ENCODE measurements around the gene MAGOH. TPM values are rescaled to one million over a fixed set of nuclear protein-coding genes. Genes with fewer than 3 reads are reported as not detected.
A peak's percentile ranks its signal among the peaks of the same experiment; 100 is the strongest.

Gene MAGOH
- total and polyA plus RNA-seq, 9 of the 15 experiments (the other 6 are each of a cell fraction or from before 2014, with no cell fraction given) = 102 to 342 (median 135) TPM

DNA sequence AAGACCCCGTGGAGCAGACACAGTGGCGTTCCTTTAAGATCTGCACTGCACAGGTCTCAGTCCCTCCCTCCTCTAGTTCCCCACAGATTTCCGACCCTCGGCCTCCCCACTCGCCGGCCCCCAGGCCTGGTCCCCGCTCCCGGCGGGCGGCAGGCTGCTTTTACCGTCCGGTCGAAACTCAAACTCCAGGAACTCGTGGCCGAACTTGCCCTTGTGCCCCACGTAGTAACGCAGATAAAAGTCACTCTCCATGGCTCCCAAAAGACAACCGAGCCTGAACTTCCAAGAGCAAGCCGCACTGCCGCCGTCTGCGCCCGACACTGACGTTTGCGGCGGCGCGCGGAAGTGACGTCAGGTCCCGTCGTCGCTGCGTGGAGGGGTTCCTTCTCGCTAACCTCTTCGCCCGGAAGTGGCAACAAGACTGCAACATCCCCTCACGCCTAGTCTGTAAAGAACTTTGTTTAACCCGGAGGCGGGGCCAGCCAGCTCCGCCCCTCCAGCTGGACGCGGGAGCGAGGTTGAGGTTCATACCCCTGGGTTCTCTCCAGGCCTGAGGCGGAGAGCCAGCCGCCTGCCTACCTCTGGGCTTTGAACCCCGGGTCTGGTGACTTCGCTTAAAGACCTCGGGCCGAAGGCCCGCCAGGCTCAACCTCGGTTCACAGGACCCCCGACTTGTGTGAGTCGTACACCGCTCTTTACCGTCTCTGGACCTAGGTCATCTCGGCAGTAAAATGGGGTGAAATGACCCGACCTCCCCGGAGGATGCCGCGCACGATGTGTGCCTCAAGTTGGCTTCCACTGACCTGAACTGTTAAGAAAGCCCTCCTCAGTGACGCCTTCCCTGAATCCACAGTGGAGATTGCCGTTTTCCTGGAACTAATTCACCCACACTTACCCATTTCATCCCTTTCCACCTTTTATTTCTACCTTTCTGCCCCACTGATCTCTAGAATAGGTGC lies at the start of gene MAGOH (continued):
- TF ChIP-seq, protein P1, sequence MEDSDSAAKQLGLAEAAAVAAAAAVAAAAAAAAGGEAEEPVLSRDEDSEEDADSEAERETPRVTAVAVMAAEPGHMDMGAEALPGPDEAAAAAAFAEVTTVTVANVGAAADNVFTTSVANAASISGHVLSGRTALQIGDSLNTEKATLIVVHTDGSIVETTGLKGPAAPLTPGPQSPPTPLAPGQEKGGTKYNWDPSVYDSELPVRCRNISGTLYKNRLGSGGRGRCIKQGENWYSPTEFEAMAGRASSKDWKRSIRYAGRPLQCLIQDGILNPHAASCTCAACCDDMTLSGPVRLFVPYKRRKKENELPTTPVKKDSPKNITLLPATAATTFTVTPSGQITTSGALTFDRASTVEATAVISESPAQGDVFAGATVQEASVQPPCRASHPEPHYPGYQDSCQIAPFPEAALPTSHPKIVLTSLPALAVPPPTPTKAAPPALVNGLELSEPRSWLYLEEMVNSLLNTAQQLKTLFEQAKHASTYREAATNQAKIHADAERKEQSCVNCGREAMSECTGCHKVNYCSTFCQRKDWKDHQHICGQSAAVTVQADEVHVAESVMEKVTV (CRISPR knock-in tag; IDR thresholded peaks at IDR 0.05) = no peak
- TF ChIP-seq, protein P2, sequence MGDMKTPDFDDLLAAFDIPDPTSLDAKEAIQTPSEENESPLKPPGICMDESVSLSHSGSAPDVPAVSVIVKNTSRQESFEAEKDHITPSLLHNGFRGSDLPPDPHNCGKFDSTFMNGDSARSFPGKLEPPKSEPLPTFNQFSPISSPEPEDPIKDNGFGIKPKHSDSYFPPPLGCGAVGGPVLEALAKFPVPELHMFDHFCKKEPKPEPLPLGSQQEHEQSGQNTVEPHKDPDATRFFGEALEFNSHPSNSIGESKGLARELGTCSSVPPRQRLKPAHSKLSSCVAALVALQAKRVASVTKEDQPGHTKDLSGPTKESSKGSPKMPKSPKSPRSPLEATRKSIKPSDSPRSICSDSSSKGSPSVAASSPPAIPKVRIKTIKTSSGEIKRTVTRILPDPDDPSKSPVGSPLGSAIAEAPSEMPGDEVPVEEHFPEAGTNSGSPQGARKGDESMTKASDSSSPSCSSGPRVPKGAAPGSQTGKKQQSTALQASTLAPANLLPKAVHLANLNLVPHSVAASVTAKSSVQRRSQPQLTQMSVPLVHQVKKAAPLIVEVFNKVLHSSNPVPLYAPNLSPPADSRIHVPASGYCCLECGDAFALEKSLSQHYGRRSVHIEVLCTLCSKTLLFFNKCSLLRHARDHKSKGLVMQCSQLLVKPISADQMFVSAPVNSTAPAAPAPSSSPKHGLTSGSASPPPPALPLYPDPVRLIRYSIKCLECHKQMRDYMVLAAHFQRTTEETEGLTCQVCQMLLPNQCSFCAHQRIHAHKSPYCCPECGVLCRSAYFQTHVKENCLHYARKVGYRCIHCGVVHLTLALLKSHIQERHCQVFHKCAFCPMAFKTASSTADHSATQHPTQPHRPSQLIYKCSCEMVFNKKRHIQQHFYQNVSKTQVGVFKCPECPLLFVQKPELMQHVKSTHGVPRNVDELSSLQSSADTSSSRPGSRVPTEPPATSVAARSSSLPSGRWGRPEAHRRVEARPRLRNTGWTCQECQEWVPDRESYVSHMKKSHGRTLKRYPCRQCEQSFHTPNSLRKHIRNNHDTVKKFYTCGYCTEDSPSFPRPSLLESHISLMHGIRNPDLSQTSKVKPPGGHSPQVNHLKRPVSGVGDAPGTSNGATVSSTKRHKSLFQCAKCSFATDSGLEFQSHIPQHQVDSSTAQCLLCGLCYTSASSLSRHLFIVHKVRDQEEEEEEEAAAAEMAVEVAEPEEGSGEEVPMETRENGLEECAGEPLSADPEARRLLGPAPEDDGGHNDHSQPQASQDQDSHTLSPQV (IDR thresholded peaks at IDR 0.05) = peak; percentile 68
- TF ChIP-seq, protein P3, sequence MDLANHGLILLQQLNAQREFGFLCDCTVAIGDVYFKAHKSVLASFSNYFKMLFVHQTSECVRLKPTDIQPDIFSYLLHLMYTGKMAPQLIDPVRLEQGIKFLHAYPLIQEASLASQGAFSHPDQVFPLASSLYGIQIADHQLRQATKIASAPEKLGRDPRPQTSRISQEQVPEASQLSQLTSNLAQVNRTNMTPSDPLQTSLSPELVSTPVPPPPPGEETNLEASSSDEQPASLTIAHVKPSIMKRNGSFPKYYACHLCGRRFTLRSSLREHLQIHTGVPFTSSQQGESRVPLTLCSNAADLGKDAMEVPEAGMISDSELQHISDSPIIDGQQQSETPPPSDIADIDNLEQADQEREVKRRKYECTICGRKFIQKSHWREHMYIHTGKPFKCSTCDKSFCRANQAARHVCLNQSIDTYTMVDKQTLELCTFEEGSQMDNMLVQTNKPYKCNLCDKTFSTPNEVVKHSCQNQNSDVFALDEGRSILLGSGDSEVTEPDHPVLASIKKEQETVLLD (IDR thresholded peaks at IDR 0.05) = 0 out of 2 replicates have a peak, but pooled peaks have one; percentile 16
- TF ChIP-seq MEF2A (IDR thresholded peaks at IDR 0.05; ENCODE audit: control insufficient read depth, low read depth, low read length) = no peak
- TF ChIP-seq, protein P4, sequence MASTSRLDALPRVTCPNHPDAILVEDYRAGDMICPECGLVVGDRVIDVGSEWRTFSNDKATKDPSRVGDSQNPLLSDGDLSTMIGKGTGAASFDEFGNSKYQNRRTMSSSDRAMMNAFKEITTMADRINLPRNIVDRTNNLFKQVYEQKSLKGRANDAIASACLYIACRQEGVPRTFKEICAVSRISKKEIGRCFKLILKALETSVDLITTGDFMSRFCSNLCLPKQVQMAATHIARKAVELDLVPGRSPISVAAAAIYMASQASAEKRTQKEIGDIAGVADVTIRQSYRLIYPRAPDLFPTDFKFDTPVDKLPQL (IDR thresholded peaks at IDR 0.05; ENCODE audit: extremely low read depth, insufficient read length) = no peak
- 0 out of 2 replicates have a peak, but pooled peaks have one; percentile 19 for TF ChIP-seq CBFB (CRISPR knock-in tag; IDR thresholded peaks at IDR 0.05)
- TF ChIP-seq PHB2 (IDR thresholded peaks at IDR 0.05; ENCODE audit: low read depth) = no peak
- TF ChIP-seq ESRRA (IDR thresholded peaks at IDR 0.05; ENCODE audit: borderline replicate concordance, low read depth) = peak; percentile 85
- TF ChIP-seq, protein P5, sequence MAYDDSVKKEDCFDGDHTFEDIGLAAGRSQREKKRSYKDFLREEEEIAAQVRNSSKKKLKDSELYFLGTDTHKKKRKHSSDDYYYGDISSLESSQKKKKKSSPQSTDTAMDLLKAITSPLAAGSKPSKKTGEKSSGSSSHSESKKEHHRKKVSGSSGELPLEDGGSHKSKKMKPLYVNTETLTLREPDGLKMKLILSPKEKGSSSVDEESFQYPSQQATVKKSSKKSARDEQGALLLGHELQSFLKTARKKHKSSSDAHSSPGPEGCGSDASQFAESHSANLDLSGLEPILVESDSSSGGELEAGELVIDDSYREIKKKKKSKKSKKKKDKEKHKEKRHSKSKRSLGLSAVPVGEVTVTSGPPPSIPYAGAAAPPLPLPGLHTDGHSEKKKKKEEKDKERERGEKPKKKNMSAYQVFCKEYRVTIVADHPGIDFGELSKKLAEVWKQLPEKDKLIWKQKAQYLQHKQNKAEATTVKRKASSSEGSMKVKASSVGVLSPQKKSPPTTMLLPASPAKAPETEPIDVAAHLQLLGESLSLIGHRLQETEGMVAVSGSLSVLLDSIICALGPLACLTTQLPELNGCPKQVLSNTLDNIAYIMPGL (CRISPR knock-in tag; IDR thresholded peaks at IDR 0.05) = no peak
- TF ChIP-seq, protein P6, sequence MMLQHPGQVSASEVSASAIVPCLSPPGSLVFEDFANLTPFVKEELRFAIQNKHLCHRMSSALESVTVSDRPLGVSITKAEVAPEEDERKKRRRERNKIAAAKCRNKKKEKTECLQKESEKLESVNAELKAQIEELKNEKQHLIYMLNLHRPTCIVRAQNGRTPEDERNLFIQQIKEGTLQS (IDR thresholded peaks at IDR 0.05) = peak; percentile 90
- TF ChIP-seq, protein P6 (CRISPR knock-in tag; conservative IDR thresholded peaks at IDR 0.05) = no peak
- TF ChIP-seq, protein P7, sequence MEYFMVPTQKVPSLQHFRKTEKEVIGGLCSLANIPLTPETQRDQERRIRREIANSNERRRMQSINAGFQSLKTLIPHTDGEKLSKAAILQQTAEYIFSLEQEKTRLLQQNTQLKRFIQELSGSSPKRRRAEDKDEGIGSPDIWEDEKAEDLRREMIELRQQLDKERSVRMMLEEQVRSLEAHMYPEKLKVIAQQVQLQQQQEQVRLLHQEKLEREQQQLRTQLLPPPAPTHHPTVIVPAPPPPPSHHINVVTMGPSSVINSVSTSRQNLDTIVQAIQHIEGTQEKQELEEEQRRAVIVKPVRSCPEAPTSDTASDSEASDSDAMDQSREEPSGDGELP (CRISPR knock-in tag; IDR thresholded peaks at IDR 0.05; ENCODE audit: borderline replicate concordance) = peak; percentile 99
- no peak; a peak in 1 of 4 replicates for TF ChIP-seq SRF (CRISPR knock-in tag; IDR thresholded peaks at IDR 0.05)

All from K562 (cell line).